K562 (cell line): ENCODE measurements around the gene DRAXIN. TPM values are rescaled to one million over a fixed set of nuclear protein-coding genes. Genes with fewer than 3 reads are reported as not detected.
A peak's percentile ranks its signal among the peaks of the same experiment; 100 is the strongest.

Source experiments
- ARID4B ChIP-seq: sonication (generic); formaldehyde crosslinking; IDR thresholded peaks from 2 replicates; pipeline ENCODE4 v1.8.0; 2022; ENCODE audit warnings: mild to moderate bottlenecking, missing genetic modification reagents
- CBX1 ChIP-seq: sonication (generic); IDR thresholded peaks from 2 replicates; pipeline ENCODE4 v1.6.1; 2016; ENCODE audit warnings: antibody characterized with exemption, low read depth, mild to moderate bottlenecking
- FOXA1 ChIP-seq: fragments of 450-650 bp; IDR thresholded peaks from 2 replicates; pipeline ENCODE4 v1.6.1; 2016; ENCODE audit warnings: mild to moderate bottlenecking, borderline replicate concordance
- PHF20 ChIP-seq: fragments of 450-650 bp; IDR thresholded peaks from 2 replicates; pipeline ENCODE4 v1.6.1; 2018; ENCODE audit not compliant: partially characterized antibody
- SFPQ ChIP-seq: fragments of 200-400 bp; formaldehyde crosslinking; IDR thresholded peaks from 2 replicates; pipeline ENCODE4 v1.6.1; 2017; ENCODE audit warnings: mild to moderate bottlenecking, low read depth, low read length, moderate library complexity
- SMARCA5 ChIP-seq: fragments of 450-650 bp; IDR thresholded peaks from 2 replicates; pipeline ENCODE4 v1.6.1; 2016
- YY1 ChIP-seq, 3 experiments: IDR thresholded peaks; 2 replicates each; pipeline ENCODE4 v1.6.1; 2011; ENCODE audit warnings: low read length in 2 of 3, mild to moderate bottlenecking in 2 of 3, moderate library complexity in 2 of 3, borderline replicate concordance in 1 of 3, control low read depth in 1 of 3, low read depth in 1 of 3; ENCODE audit not compliant: insufficient read depth in 3 of 3, insufficient replicate concordance in 2 of 3, control insufficient read depth in 1 of 3, insufficient read length in 1 of 3; ENCODE audit errors: extremely low read depth in 1 of 3
- ZNF121 ChIP-seq: sonication (generic); formaldehyde crosslinking; conservative IDR thresholded peaks from 2 replicates; pipeline ENCODE4 v1.8.0; 2022; ENCODE audit warnings: missing genetic modification reagents
- ZNF316 ChIP-seq: fragments of 450-650 bp; IDR thresholded peaks from 2 replicates; pipeline ENCODE4 v1.6.1; 2016
- ZNF444 ChIP-seq: fragments of 250-450 bp; sonication (Bioruptor Pico); IDR thresholded peaks from 2 replicates; pipeline ENCODE4 v1.4.0; 2020; ENCODE audit warnings: mild to moderate bottlenecking, moderate library complexity
- polyA plus RNA-seq, 8 experiments: library from polyadenylated mRNA; depleted of rRNA in 4 of 8; stranded (reverse) in 5 of 8; unstranded in 3 of 8; fragments of >200 nt; fragmentation: Nextera tagmentation in 2 of 8; fragmentation: Illumina TruSeq in 1 of 8; extraction: Ambion mirVana in 2 of 8; extraction: Trizol in 1 of 8; gene quantifications; 2 replicates each; pipeline versions ENCODE4 v1.2.1 to v1.2.3, GENCODE V29; 2011 to 2014; ENCODE audit warnings: inconsistent platforms in 1 of 8, missing spikeins in 1 of 8
- total RNA-seq, 7 experiments: library from RNA; depleted of rRNA in 6 of 7; stranded (reverse); fragments of >200 nt in 6 of 7; fragmentation: Illumina TruSeq in 2 of 7; extraction: Trizol in 2 of 7; gene quantifications; 2 replicates each; pipeline versions ENCODE4 v1.2.1 to v1.2.3, GENCODE V29; 2011 to 2021; ENCODE audit warnings: low replicate concordance in 1 of 7
- TF ChIP-seq, protein P1 (sequence below): fragments of 200-800 bp; sonication (Bioruptor generic); IDR thresholded peaks from 2 replicates; pipeline ENCODE4 v1.6.1; 2017; ENCODE audit warnings: missing genetic modification characterization, missing compliant biosample characterization
- TF ChIP-seq, protein P2 (sequence below): fragments of 250-450 bp; sonication (Bioruptor Pico); IDR thresholded peaks from 2 replicates; pipeline ENCODE4 v1.5.0; 2021; ENCODE audit warnings: mild to moderate bottlenecking, moderate library complexity
- TF ChIP-seq, protein P3 (sequence below): fragments of 450-650 bp; formaldehyde crosslinking; IDR thresholded peaks from 2 replicates; pipeline ENCODE4 v1.4.0; 2020; ENCODE audit warnings: mild to moderate bottlenecking, moderate library complexity

The DRAXIN gene
- total and polyA plus RNA-seq, 9 of the 15 experiments (the other 6 are each of a cell fraction or from before 2014, with no cell fraction given) = 0.01 to 0.04 (median 0.01) TPM; not detected in 6

- TF ChIP-seq ARID4B (CRISPR knock-in tag) (no peak), YY1 (IDR thresholded peaks at IDR 0.05; ENCODE audit: borderline replicate concordance in 1 of 3, control insufficient read depth in 1 of 3, extremely low read depth in 1 of 3, insufficient read depth in 3 of 3, insufficient read length in 1 of 3, insufficient replicate concordance in 2 of 3, low read depth in 1 of 3, low read length in 2 of 3) (peak in 1 of 3 experiments; percentile 51), SMARCA5 (no peak), ZNF121 (CRISPR knock-in tag) (no peak), PHF20 (no peak), ZNF316 (no peak), CBX1 (no peak), SFPQ (no peak), ZNF444 (CRISPR knock-in tag) (no peak), FOXA1 (no peak)
- TF ChIP-seq, protein P1, sequence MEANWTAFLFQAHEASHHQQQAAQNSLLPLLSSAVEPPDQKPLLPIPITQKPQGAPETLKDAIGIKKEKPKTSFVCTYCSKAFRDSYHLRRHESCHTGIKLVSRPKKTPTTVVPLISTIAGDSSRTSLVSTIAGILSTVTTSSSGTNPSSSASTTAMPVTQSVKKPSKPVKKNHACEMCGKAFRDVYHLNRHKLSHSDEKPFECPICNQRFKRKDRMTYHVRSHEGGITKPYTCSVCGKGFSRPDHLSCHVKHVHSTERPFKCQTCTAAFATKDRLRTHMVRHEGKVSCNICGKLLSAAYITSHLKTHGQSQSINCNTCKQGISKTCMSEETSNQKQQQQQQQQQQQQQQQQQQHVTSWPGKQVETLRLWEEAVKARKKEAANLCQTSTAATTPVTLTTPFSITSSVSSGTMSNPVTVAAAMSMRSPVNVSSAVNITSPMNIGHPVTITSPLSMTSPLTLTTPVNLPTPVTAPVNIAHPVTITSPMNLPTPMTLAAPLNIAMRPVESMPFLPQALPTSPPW (CRISPR knock-in tag) = peak; percentile 54
- TF ChIP-seq, protein P2, sequence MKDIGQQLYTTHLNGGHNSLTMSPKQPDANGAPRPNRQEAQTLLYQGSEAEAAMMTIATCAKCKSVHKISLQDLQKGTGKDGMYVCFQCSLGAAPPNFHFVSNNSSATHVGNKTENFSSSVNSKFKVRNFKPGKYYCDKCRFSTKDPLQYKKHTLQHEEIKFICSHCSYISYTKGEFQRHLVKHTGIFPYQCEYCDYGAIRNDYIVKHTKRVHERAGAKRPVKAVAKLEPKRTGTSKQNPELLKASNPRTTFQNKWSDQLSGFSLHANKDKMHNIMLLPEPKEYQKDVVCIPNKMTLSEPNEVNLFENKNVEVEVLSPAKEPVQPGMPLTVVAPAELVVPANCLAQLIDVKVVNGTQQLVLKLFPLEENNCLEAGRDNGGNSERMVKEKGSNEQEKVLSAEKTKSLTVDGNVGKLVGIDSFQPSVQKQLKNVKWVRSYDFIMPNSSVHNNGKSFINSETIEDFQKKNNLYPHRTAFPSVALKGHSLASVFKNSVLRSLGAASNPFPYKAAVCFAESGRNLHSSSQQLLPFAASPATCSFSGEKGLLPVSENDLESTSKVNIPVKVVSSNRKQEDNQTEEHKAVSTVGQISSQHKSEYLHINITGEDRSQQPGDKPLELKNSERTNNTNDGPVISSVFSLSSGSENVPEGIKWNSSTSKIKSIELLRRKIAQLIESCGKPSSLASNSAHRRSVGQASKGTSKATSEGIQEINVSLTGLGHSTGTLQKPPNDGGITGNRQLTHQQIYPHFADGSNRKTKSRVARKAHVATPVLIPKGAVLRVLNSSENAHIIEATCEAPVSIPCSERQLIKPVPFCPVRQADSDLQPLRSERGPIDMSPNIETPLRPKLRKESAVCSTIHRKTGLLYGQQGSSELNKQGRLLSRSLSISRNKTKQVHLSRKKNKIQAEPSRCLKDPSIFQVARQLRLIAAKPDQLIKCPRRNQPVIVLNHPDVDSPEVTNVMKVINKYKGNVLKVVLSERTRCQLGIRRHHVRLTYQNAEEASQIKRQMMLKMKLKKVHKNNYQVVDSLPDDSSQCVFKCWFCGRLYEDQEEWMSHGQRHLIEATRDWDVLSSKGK (CRISPR knock-in tag) = no peak
- TF ChIP-seq, protein P3, sequence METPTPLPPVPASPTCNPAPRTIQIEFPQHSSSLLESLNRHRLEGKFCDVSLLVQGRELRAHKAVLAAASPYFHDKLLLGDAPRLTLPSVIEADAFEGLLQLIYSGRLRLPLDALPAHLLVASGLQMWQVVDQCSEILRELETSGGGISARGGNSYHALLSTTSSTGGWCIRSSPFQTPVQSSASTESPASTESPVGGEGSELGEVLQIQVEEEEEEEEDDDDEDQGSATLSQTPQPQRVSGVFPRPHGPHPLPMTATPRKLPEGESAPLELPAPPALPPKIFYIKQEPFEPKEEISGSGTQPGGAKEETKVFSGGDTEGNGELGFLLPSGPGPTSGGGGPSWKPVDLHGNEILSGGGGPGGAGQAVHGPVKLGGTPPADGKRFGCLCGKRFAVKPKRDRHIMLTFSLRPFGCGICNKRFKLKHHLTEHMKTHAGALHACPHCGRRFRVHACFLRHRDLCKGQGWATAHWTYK (CRISPR knock-in tag) = no peak
Measured at GRCh38 chr1:11719313-11720032, 28.0 kb downstream of the DRAXIN start (continued).
